Left ventricle myocardium inferior (tissue), 1 donor: Measurements from ENCODE around the gene CD99. TPM values are rescaled to one million over a fixed set of nuclear protein-coding genes. Genes with fewer than 3 reads are reported as not detected.

Source experiments
- DNase-seq: peaks from one replicate; pipeline ENCODE4 v3.0.0-alpha.2; 2020
- H3K27ac ChIP-seq: fragments of 200-600 bp; replicated peaks from 2 replicates; pipeline ENCODE4 v1.8.0; 2021
- H3K27me3 ChIP-seq: fragments of 200-600 bp; 2 replicates; pipeline ENCODE4 v1.8.0; 2021; ENCODE audit warnings: low read depth
- H3K36me3 ChIP-seq: fragments of 200-600 bp; 2 replicates; pipeline ENCODE4 v1.8.0; 2021
- H3K4me1 ChIP-seq: fragments of 200-600 bp; 2 replicates; pipeline ENCODE4 v1.8.0; 2021
- H3K4me3 ChIP-seq: fragments of 200-600 bp; 2 replicates; pipeline ENCODE4 v1.8.0; 2021; ENCODE audit warnings: mild to moderate bottlenecking, moderate library complexity
- H3K9me3 ChIP-seq: fragments of 200-600 bp; replicated peaks from 2 replicates; pipeline ENCODE4 v1.8.0; 2021
- intact Hi-C: fragments of 100-400 bp; cut with micrococcal nuclease; formaldehyde crosslinking; loops from one replicate; pipeline ENCODE4 v1.11.0; 2022
- total RNA-seq: library from RNA; stranded (reverse); fragmentation: NEBNext Ultra II Directional; extraction: Animal tissue kit (Norgen Biotek cat#: 25700); gene quantifications from one replicate; pipeline ENCODE4 v1.2.1, GENCODE V29; 2021
- TF ChIP-seq, protein P1 (sequence below): fragments of 200-600 bp; IDR thresholded peaks from 2 replicates; pipeline ENCODE4 v1.8.0; 2021; ENCODE audit warnings: antibody characterized with exemption, mild to moderate bottlenecking, borderline replicate concordance
- donor health status: DM: no; HTN: yes; CAD: no; lungs with severe emphysema.

The CD99 gene
- total RNA-seq, 1 donor from 2014 or later = 306 TPM

DNA sequence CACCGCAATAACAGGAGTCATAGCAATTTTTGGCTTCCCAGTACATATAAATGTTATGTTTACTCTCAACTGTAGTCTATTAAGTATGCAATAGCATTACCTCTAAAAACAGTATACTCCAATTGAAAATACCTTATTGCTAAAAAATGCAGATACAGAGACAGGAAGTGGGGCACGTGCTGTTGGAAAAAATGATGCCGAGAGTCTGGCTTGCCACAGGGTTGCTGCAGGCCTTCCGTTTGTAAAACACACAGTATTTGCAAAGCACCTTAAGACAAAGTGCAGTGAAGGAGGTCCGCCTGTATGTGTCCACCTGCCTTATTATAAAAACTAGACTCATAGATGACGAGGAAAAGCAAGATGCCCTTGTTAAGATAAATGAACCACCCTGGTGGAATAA, 23.5 kb downstream of the CD99 start:
- H3K4me3 ChIP-seq = no peak overlapping the region
- H3K4me1 ChIP-seq = peaks cover 28% of the 10 kb centered on the region
- intact Hi-C loops = no loop called here
- peaks cover 74% of the 10 kb centered on the region for H3K36me3 ChIP-seq
- TF ChIP-seq, protein P1, sequence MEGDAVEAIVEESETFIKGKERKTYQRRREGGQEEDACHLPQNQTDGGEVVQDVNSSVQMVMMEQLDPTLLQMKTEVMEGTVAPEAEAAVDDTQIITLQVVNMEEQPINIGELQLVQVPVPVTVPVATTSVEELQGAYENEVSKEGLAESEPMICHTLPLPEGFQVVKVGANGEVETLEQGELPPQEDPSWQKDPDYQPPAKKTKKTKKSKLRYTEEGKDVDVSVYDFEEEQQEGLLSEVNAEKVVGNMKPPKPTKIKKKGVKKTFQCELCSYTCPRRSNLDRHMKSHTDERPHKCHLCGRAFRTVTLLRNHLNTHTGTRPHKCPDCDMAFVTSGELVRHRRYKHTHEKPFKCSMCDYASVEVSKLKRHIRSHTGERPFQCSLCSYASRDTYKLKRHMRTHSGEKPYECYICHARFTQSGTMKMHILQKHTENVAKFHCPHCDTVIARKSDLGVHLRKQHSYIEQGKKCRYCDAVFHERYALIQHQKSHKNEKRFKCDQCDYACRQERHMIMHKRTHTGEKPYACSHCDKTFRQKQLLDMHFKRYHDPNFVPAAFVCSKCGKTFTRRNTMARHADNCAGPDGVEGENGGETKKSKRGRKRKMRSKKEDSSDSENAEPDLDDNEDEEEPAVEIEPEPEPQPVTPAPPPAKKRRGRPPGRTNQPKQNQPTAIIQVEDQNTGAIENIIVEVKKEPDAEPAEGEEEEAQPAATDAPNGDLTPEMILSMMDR = no peak
- no peaks in the 10 kb centered on the region for H3K9me3 ChIP-seq
- no peak overlapping the region for H3K27ac ChIP-seq
- DNase-seq = no peak
- no peaks in the 10 kb centered on the region for H3K27me3 ChIP-seq

DNA sequence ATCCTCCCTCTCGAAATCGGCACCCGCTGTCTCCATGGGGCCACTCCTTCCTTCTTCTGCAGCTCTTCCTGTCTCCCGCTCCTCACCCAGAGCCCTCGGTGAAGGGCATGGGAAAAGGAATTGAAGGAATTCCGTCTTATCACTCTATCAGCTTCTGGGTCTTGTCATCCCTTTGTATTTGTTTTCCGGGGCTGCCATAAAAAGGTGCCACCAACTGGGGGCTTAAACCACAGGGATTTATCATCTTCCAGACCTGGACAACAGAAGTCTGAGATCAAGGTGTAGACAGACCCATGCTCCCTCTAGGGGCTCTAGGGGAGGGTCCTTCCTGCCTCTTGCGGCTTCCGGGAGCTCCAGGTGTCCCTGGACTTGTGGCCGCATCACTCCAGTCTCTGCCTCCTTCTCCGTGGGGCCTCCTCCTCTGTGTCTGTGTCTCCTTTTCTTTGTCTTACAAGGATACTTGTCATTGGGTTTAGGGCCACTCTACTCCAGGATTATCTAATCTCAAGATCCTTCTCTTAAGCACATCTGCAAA, 24.0 kb downstream of the CD99 start:
- Histone ChIP-seq H3K4me1 (peaks cover 22% of the 10 kb centered on the region), H3K36me3 (peaks cover 80% of the 10 kb centered on the region), H3K27me3 (no peaks in the 10 kb centered on the region), H3K27ac (no peak overlapping the region), H3K4me3 (no peak overlapping the region), H3K9me3 (no peaks in the 10 kb centered on the region)
- DNase-seq = no peak
- intact Hi-C loops = no loop called here
- TF ChIP-seq, protein P1 = no peak

DNA sequence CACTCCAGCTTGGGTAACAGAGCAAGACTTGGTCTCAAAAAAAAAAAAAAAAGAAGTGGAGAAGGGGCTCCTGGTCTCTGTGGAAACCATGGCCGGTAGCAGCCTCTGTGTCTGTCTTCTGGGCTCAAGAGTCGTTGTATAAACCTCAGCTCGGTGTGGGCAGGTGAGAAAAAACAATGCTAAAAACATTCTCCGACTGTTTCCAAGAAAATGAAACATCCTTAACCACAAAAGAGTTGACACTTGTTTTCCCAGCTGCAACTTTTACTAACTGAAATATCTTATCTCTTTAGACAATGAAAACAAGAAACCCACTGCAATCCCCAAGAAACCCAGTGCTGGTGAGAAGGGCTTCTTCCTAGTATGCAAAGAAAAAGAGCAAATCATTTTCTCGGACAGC, 26.2 kb downstream of the CD99 start:
- intact Hi-C loops = no loop called here
- peaks cover 6% of the 10 kb centered on the region for H3K4me1 ChIP-seq
- no peaks in the 10 kb centered on the region for H3K27me3 ChIP-seq
- H3K27ac ChIP-seq = no peak overlapping the region
- peaks cover 91% of the 10 kb centered on the region for H3K36me3 ChIP-seq
- DNase-seq = no peak
- no peak overlapping the region for H3K4me3 ChIP-seq
- TF ChIP-seq, protein P1 = no peak
- H3K9me3 ChIP-seq = no peaks in the 10 kb centered on the region

DNA sequence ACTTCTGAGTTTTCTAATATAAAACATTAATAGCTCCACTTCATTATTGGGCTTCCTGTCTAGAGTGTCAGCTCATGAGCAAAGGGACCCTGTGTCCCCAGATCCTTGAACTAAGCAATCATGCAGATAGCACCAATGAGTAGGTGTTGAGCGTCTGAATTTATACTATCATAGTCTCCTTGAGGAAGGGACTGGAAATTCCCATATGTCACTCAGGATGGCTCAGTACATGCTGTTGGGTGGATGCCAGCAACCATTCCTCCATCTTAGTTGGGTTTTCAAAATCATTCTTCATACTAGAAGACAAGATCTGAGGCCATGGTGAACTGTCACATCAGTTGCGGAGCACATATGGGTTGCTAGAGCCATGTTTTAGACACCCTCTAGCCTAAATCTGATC, 27.7 kb downstream of the CD99 start:
- Histone ChIP-seq H3K4me1 (peaks cover 10% of the 10 kb centered on the region), H3K36me3 (peaks cover 97% of the 10 kb centered on the region), H3K27me3 (no peaks in the 10 kb centered on the region), H3K4me3 (no peak overlapping the region), H3K9me3 (no peaks in the 10 kb centered on the region), H3K27ac (no peak overlapping the region)
- TF ChIP-seq, protein P1 = no peak
- DNase-seq = no peak
- intact Hi-C loops = no loop called here

DNA sequence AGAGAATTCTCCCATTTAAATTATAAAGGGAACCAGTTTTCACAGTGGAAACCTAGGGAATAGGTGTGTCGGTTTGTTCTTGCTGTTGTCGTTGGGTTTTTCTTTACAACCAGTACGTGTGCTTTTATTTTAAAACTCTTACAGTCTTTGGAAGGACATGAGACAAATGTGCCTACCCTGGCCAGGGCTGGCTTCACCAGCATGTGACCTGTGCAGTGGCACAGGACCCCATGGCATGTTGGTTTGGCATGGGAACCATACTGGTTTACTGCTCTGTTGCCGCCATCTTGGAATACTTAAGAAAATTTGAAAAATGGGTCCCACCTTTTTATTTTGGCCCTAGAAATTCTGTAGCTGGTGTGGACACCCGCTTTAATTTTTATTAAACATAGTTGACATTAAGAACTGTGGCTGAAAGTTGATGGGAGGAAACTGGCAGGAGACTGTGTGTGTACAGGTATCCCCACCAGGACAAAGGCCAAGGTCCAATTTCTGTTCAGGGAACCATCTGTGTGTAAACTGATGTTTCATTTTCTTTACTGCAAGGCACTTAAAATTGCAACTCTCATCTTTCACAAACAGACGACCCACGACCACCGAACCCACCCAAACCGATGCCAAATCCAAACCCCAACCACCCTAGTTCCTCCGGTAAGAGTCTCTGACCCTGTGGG, 28.8 kb downstream of the CD99 start:
- no peaks in the 10 kb centered on the region for H3K27me3 ChIP-seq
- TF ChIP-seq, protein P1 = no peak
- H3K4me3 ChIP-seq = no peak overlapping the region
- no peak for DNase-seq
- peaks cover 4% of the 10 kb centered on the region for H3K4me1 ChIP-seq
- no peak overlapping the region for H3K27ac ChIP-seq
- peaks cover 98% of the 10 kb centered on the region for H3K36me3 ChIP-seq
- intact Hi-C loops = no loop called here
- H3K9me3 ChIP-seq = no peaks in the 10 kb centered on the region
